Adrenal gland (tissue), 5 donors: ENCODE results near the gene VPS8.

Experiments
- POLR2A ChIP-seq, 2 donors: fragments of 450-650 bp; IDR thresholded peaks; one replicate each; pipeline ENCODE4 v1.6.1; 2017; ENCODE audit warnings: antibody characterized with exemption in 2 of 2, mild to moderate bottlenecking in 2 of 2, moderate library complexity in 1 of 2
- TF ChIP-seq, protein P1 (sequence below), 6 experiments: fragments of 450-650 bp in 4 of 6; fragments of 200-600 bp in 2 of 6; sonication (generic) in 1 of 6; IDR thresholded peaks; 1 replicate in 5 of 6; 2 replicates in 1 of 6; pipeline versions ENCODE4 v1.5.1 to v1.8.0; 2016 to 2021; ENCODE audit warnings: antibody characterized with exemption in 6 of 6, mild to moderate bottlenecking in 2 of 6, moderate library complexity in 1 of 6
- donor health status: DM: no; HTN: no; CAD: no.

GRCh38 chr3:185082829-185083228, 270.9 kb downstream of the VPS8 start:
- TF ChIP-seq, protein P1, sequence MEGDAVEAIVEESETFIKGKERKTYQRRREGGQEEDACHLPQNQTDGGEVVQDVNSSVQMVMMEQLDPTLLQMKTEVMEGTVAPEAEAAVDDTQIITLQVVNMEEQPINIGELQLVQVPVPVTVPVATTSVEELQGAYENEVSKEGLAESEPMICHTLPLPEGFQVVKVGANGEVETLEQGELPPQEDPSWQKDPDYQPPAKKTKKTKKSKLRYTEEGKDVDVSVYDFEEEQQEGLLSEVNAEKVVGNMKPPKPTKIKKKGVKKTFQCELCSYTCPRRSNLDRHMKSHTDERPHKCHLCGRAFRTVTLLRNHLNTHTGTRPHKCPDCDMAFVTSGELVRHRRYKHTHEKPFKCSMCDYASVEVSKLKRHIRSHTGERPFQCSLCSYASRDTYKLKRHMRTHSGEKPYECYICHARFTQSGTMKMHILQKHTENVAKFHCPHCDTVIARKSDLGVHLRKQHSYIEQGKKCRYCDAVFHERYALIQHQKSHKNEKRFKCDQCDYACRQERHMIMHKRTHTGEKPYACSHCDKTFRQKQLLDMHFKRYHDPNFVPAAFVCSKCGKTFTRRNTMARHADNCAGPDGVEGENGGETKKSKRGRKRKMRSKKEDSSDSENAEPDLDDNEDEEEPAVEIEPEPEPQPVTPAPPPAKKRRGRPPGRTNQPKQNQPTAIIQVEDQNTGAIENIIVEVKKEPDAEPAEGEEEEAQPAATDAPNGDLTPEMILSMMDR (IDR thresholded peaks at IDR 0.05) = no peak
- no peak for TF ChIP-seq POLR2A (IDR thresholded peaks at IDR 0.05)
